ENCODE data around the gene NFIB. TPM values are rescaled to one million over a fixed set of nuclear protein-coding genes. Genes with fewer than 3 reads are reported as not detected.

NFIB gene
- total and polyA plus RNA-seq, 2 of the 8 experiments (the other 6 are each of a cell fraction or from before 2014, with no cell fraction given): 2.6 to 13.1 TPM

DNA sequence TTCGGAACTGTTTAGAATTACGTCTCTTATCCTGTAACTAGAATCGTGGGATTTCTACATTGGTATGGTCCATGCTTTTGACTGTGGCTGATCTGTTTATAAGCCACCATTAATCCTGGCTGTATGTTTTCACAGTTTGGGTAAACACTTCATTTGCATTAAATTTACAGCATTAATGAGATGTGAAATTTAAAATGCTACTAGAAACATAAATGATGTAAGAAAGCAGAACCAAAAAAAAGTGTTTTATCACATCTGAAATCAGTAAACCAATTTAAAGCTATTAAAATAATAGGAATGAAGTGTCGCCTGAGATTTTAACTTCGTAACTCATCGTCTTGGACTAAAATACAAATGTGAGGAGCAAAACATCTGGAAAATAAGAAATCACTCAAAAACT, 201.7 kb downstream of the NFIB start:
- H3K23ac ChIP-seq (ENCODE audit: insufficient read length): no peak overlapping the region
- no peak overlapping the region for H2BK20ac ChIP-seq (ENCODE audit: low read length)
- H3K9me3 ChIP-seq (ENCODE audit: insufficient read depth in 2 of 2, low read depth in 1 of 2, low read length in 1 of 2): no peaks in the 10 kb centered on the region
- no peak overlapping the region for H3K4me3 ChIP-seq (ENCODE audit: extremely low read depth in 1 of 4, insufficient read depth in 2 of 4, low read depth in 3 of 4, low read length in 4 of 4)
- no peak overlapping the region for H2BK12ac ChIP-seq (ENCODE audit: low read depth, low read length)
- H2BK120ac ChIP-seq (replicated peaks; ENCODE audit: low read depth, low read length): no peak overlapping the region
- H2BK15ac ChIP-seq (ENCODE audit: low read length): no peak overlapping the region
- H3K79me2 ChIP-seq (ENCODE audit: control insufficient read depth in 1 of 2, insufficient read depth in 2 of 2, low read length in 2 of 2): no peaks in the 10 kb centered on the region
- POLR2A ChIA-PET (ENCODE audit: partially characterized antibody): no interaction called here
- H2AK5ac ChIP-seq (ENCODE audit: low read depth, low read length): no peak overlapping the region
- H3K14ac ChIP-seq (ENCODE audit: insufficient read length): no peak overlapping the region
- H3K27ac ChIP-seq (ENCODE audit: low read depth, low read length): no peak overlapping the region
- no peak overlapping the region for H4K91ac ChIP-seq (replicated peaks; ENCODE audit: insufficient read length, low read length)
- peaks cover 0 to 11% (median 2%) of the 10 kb centered on the region in 4 experiments; a peak in 3 of 7 replicates for H3K4me1 ChIP-seq (replicated peaks in 1 of 4; ENCODE audit: control insufficient read depth in 3 of 4, insufficient read depth in 4 of 4, low read length in 3 of 4)
- no peak overlapping the region for H3K4me2 ChIP-seq (ENCODE audit: insufficient read depth in 1 of 2, low read depth in 2 of 2, low read length in 2 of 2)
- no peak overlapping the region for H3K56ac ChIP-seq (replicated peaks; ENCODE audit: insufficient read length, low read depth, low read length)
- no peak overlapping the region for H4K5ac ChIP-seq (ENCODE audit: insufficient read length, low read depth, low read length)
- H3K79me1 ChIP-seq (ENCODE audit: low read depth, low read length): no peaks in the 10 kb centered on the region
- H3K27me3 ChIP-seq (replicated peaks in 1 of 4; ENCODE audit: control insufficient read depth in 3 of 4, extremely low read depth in 1 of 4, insufficient read depth in 3 of 4, low read length in 3 of 4): no peaks in the 10 kb centered on the region
- H4K8ac ChIP-seq (ENCODE audit: extremely low read depth, insufficient read depth, low read length): no peak overlapping the region
- WGBS, 2 experiments (ENCODE audit: extremely low coverage in 1 of 2, insufficient coverage in 1 of 2, insufficient read length in 1 of 2, insufficient replicate concordance in 2 of 2, low coverage in 1 of 2, low lambda C conversion rate in 2 of 2, missing lambda C conversion rate in 1 of 2): 93% methylated on average over 6 of the region's 6 CpGs; no CpG with 5 or more reads in 1 of the 2 experiments
- H3K4ac ChIP-seq (replicated peaks; ENCODE audit: insufficient read length, low read depth, low read length): no peak overlapping the region
- no peak overlapping the region for H2AFZ ChIP-seq (ENCODE audit: low read length)
- no peaks in the 10 kb centered on the region for H3K23me2 ChIP-seq (ENCODE audit: low read depth, low read length)
- no peak overlapping the region for H2BK5ac ChIP-seq (ENCODE audit: low read depth, low read length)
- CTCF ChIA-PET (ENCODE audit: partially characterized antibody): no interaction called here
- no peak overlapping the region for H3K9ac ChIP-seq (replicated peaks in 1 of 4; ENCODE audit: extremely low read depth in 1 of 4, low read depth in 3 of 4, low read length in 3 of 4)
- H3K36me3 ChIP-seq (ENCODE audit: control insufficient read depth in 2 of 4, insufficient read depth in 4 of 4, low read length in 3 of 4): no peaks in the 10 kb centered on the region; a peak in 1 of 8 replicates
- DNase-seq (ENCODE audit: low read depth in 1 of 2, low spot score in 2 of 2): no peak
- no peak overlapping the region for H3K18ac ChIP-seq (ENCODE audit: extremely low read depth, low read length)
- H4K20me1 ChIP-seq (replicated peaks in 1 of 2; ENCODE audit: control insufficient read depth in 1 of 2, insufficient read depth in 2 of 2, low read length in 2 of 2): no peaks in the 10 kb centered on the region
- FAIRE-seq: no peak
- TF ChIP-seq CEBPB (IDR thresholded peaks at IDR 0.05; ENCODE audit: low read depth, low read length): no peak
- no peak for TF ChIP-seq MAFK (IDR thresholded peaks at IDR 0.05; ENCODE audit: low read depth, low read length)
- TF ChIP-seq, protein P1, sequence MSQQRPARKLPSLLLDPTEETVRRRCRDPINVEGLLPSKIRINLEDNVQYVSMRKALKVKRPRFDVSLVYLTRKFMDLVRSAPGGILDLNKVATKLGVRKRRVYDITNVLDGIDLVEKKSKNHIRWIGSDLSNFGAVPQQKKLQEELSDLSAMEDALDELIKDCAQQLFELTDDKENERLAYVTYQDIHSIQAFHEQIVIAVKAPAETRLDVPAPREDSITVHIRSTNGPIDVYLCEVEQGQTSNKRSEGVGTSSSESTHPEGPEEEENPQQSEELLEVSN (IDR thresholded peaks at IDR 0.05): no peak
- no peak for TF ChIP-seq EP300 (IDR thresholded peaks at IDR 0.05; ENCODE audit: borderline replicate concordance in 1 of 2, low read depth in 2 of 2, low read length in 2 of 2)
- TF ChIP-seq RXRA (IDR thresholded peaks at IDR 0.05; ENCODE audit: insufficient read depth, low read depth, low read length): no peak
- TF ChIP-seq CBX5 (IDR thresholded peaks at IDR 0.05; ENCODE audit: low read depth, low read length): no peak
- TF ChIP-seq ASH2L (IDR thresholded peaks at IDR 0.05; ENCODE audit: low read length): no peak
